ENCODE results near the gene SRGAP3. TPM values are rescaled to one million over a fixed set of nuclear protein-coding genes. Genes with fewer than 3 reads are reported as not detected.

Gene SRGAP3
- total RNA-seq, 1 experiment from 2014 or later = not detected

GRCh38 chr3:9072667-9073009 is 176.8 kb downstream of the SRGAP3 start:
- H3K4me3 ChIP-seq = no peak overlapping the region
- H3K9me3 ChIP-seq (replicated peaks) = no peaks in the 10 kb centered on the region
- no peak for DNase-seq
- H3K27me3 ChIP-seq = no peaks in the 10 kb centered on the region; the same call in none of the 2 replicates
- H3K36me3 ChIP-seq = no peaks in the 10 kb centered on the region
- no peak overlapping the region for H3K27ac ChIP-seq
- no peaks in the 10 kb centered on the region for H3K4me1 ChIP-seq

- Histone ChIP-seq H3K27me3 (no peaks in the 10 kb centered on the region; the same call in none of the 2 replicates), H3K4me3 (no peak overlapping the region), H3K9me3 (replicated peaks) (no peaks in the 10 kb centered on the region), H3K4me1 (no peaks in the 10 kb centered on the region), H3K27ac (no peak overlapping the region), H3K36me3 (no peaks in the 10 kb centered on the region)
- DNase-seq = no peak
Observed at GRCh38 chr3:9071936-9072666, 177.3 kb downstream of the SRGAP3 start.

- H3K4me3 ChIP-seq = no peak overlapping the region
- DNase-seq = no peak
- H3K27ac ChIP-seq = no peak overlapping the region
- no peaks in the 10 kb centered on the region; the same call in none of the 2 replicates for H3K27me3 ChIP-seq
- H3K36me3 ChIP-seq = no peaks in the 10 kb centered on the region
- H3K4me1 ChIP-seq = no peaks in the 10 kb centered on the region
- H3K9me3 ChIP-seq (replicated peaks) = no peaks in the 10 kb centered on the region
Observed at GRCh38 chr3:9070961-9071360, 178.5 kb downstream of the SRGAP3 start.

- H3K27me3 ChIP-seq = no peaks in the 10 kb centered on the region; the same call in none of the 2 replicates
- no peaks in the 10 kb centered on the region for H3K9me3 ChIP-seq (replicated peaks)
- no peak for DNase-seq
- H3K27ac ChIP-seq = no peak overlapping the region
- no peaks in the 10 kb centered on the region for H3K36me3 ChIP-seq
- H3K4me3 ChIP-seq = no peak overlapping the region
- H3K4me1 ChIP-seq = no peaks in the 10 kb centered on the region; the same call in 1 of the 2 replicates
Observed at GRCh38 chr3:9069971-9070370, 179.5 kb downstream of the SRGAP3 start.

GRCh38 chr3:9068051-9068450 is 181.4 kb downstream of the SRGAP3 start:
- Histone ChIP-seq H3K36me3 (no peaks in the 10 kb centered on the region), H3K4me1 (no peaks in the 10 kb centered on the region; the same call in 1 of the 2 replicates), H3K9me3 (replicated peaks) (no peaks in the 10 kb centered on the region), H3K27ac (no peak overlapping the region), H3K4me3 (no peak overlapping the region), H3K27me3 (no peaks in the 10 kb centered on the region; the same call in none of the 2 replicates)
- no peak for DNase-seq

GRCh38 chr3:9067352-9067975 is 182.0 kb downstream of the SRGAP3 start:
- Histone ChIP-seq H3K9me3 (replicated peaks) (peaks cover 3% of the 10 kb centered on the region), H3K4me1 (no peaks in the 10 kb centered on the region; the same call in 1 of the 2 replicates), H3K27me3 (no peaks in the 10 kb centered on the region; the same call in none of the 2 replicates), H3K27ac (no peak overlapping the region), H3K4me3 (no peak overlapping the region), H3K36me3 (no peaks in the 10 kb centered on the region)
- peak; percentile 52 to 77 for DNase-seq

GRCh38 chr3:9066775-9067174 is 182.7 kb downstream of the SRGAP3 start:
- Histone ChIP-seq H3K9me3 (replicated peaks) (peaks cover 5% of the 10 kb centered on the region), H3K4me1 (no peaks in the 10 kb centered on the region; the same call in 1 of the 2 replicates), H3K4me3 (no peak overlapping the region), H3K27ac (no peak overlapping the region), H3K36me3 (no peaks in the 10 kb centered on the region), H3K27me3 (no peaks in the 10 kb centered on the region; the same call in none of the 2 replicates)
- no peak for DNase-seq

GRCh38 chr3:9066141-9066540 is 183.3 kb downstream of the SRGAP3 start:
- Histone ChIP-seq H3K27me3 (no peaks in the 10 kb centered on the region; the same call in 1 of the 2 replicates), H3K4me1 (no peaks in the 10 kb centered on the region; the same call in 1 of the 2 replicates), H3K9me3 (replicated peaks) (peaks cover 5% of the 10 kb centered on the region), H3K4me3 (no peak overlapping the region), H3K27ac (no peak overlapping the region), H3K36me3 (no peaks in the 10 kb centered on the region)
- no peak for DNase-seq

GRCh38 chr3:9064850-9065249 is 184.6 kb downstream of the SRGAP3 start:
- DNase-seq = peak; percentile 60 to 61
- no peaks in the 10 kb centered on the region; the same call in 1 of the 2 replicates for H3K27me3 ChIP-seq
- H3K27ac ChIP-seq = no peak overlapping the region

GRCh38 chr3:9064251-9064650 is 185.2 kb downstream of the SRGAP3 start:
- H3K4me3 ChIP-seq = no peak overlapping the region
- H3K36me3 ChIP-seq = no peaks in the 10 kb centered on the region
- H3K4me1 ChIP-seq = no peaks in the 10 kb centered on the region; the same call in 1 of the 2 replicates
- no peak overlapping the region for H3K27ac ChIP-seq
- no peak for DNase-seq
- H3K27me3 ChIP-seq = no peaks in the 10 kb centered on the region; the same call in none of the 2 replicates
- H3K9me3 ChIP-seq (replicated peaks) = peaks cover 5% of the 10 kb centered on the region

More at GRCh38 chr3:9064850-9065249, 184.6 kb downstream of the SRGAP3 start:
- H3K9me3 ChIP-seq (replicated peaks) = peaks cover 5% of the 10 kb centered on the region
- no peak overlapping the region for H3K4me3 ChIP-seq
- no peaks in the 10 kb centered on the region for H3K36me3 ChIP-seq
- H3K4me1 ChIP-seq = no peaks in the 10 kb centered on the region; the same call in 1 of the 2 replicates

- Histone ChIP-seq H3K4me1 (no peaks in the 10 kb centered on the region; the same call in 1 of the 2 replicates), H3K36me3 (no peaks in the 10 kb centered on the region), H3K4me3 (no peak overlapping the region), H3K9me3 (replicated peaks) (peaks cover 5% of the 10 kb centered on the region), H3K27me3 (no peaks in the 10 kb centered on the region; the same call in 1 of the 2 replicates), H3K27ac (no peak overlapping the region)
- DNase-seq = no peak
Observed at GRCh38 chr3:9062570-9062969, 186.9 kb downstream of the SRGAP3 start.

- Histone ChIP-seq H3K4me3 (no peak overlapping the region), H3K36me3 (no peaks in the 10 kb centered on the region), H3K9me3 (replicated peaks) (peaks cover 5% of the 10 kb centered on the region), H3K27me3 (no peaks in the 10 kb centered on the region; the same call in 1 of the 2 replicates), H3K27ac (no peak overlapping the region), H3K4me1 (no peaks in the 10 kb centered on the region; the same call in 1 of the 2 replicates)
- no peak for DNase-seq
Observed at GRCh38 chr3:9061634-9062033, 187.8 kb downstream of the SRGAP3 start.

GRCh38 chr3:9059489-9060400 is 189.7 kb downstream of the SRGAP3 start:
- H3K4me3 ChIP-seq = no peak overlapping the region
- DNase-seq = no peak
- no peaks in the 10 kb centered on the region for H3K4me1 ChIP-seq
- peaks cover 5% of the 10 kb centered on the region for H3K9me3 ChIP-seq (replicated peaks)
- H3K27ac ChIP-seq = no peak overlapping the region
- no peaks in the 10 kb centered on the region; the same call in 1 of the 2 replicates for H3K27me3 ChIP-seq
- no peaks in the 10 kb centered on the region for H3K36me3 ChIP-seq

- Histone ChIP-seq H3K4me3 (no peak overlapping the region), H3K36me3 (no peaks in the 10 kb centered on the region), H3K27me3 (no peaks in the 10 kb centered on the region; the same call in 1 of the 2 replicates), H3K27ac (no peak overlapping the region), H3K9me3 (replicated peaks) (no peaks in the 10 kb centered on the region), H3K4me1 (no peaks in the 10 kb centered on the region)
- DNase-seq = no peak
Observed at GRCh38 chr3:9056581-9056980, 192.9 kb downstream of the SRGAP3 start.
